HepG2 (cell line): Measurements from ENCODE around the gene GOLGA6C. TPM values are rescaled to one million over a fixed set of nuclear protein-coding genes. Genes with fewer than 3 reads are reported as not detected.
"Not testable (repeated sequence)": the region's sequence is repeated elsewhere in the genome, so short reads cannot be mapped to it uniquely, and the experiment has no call there.

Experiments used
- ATAC-seq: fragments of 200-7000 bp; cut with Tn5 transposase; 3 replicates; pipeline ENCODE4 v1.9.1; 2020; ENCODE audit warnings: mild to moderate bottlenecking, moderate library complexity
- BruUV-seq: library from RNA; stranded (reverse); fragments of 400-500 nt; replicated peaks from 2 replicates; lab custom pipeline; 2021; lab: Mats Ljungman, UMichigan
- CTCF ChIA-PET: fragments of 300-600 bp; formaldehyde crosslinking; extraction: SDS; loops from one replicate; lab custom pipeline; 2021; ENCODE audit warnings: low total read pairs, inconsistent platforms, low intra/inter-chr PET ratio; lab: Yijun Ruan, JAX
- POLR2A ChIA-PET: fragments of 350-600 bp; sonication (Branson Sonifier 250); formaldehyde crosslinking; loops from one replicate; lab custom pipeline; 2020; ENCODE audit warnings: antibody characterized with exemption, inconsistent platforms; lab: Yijun Ruan, JAX
- DNase-seq: peaks from one replicate; pipeline ENCODE4 v3.0.0-alpha.2; 2015; ENCODE audit warnings: low spot score
- FAIRE-seq: peaks from 3 replicates; lab custom pipeline; 2011; peaks lifted over from hg19 to GRCh38; lab: Jason Lieb, UNC
- H2AFZ ChIP-seq: one replicate; pipeline ENCODE4 v1.6.1; 2011; ENCODE audit warnings: low read length, inconsistent platforms
- H3K27ac ChIP-seq: fragments of 300-600 bp; 3 replicates; pipeline ENCODE4 v1.8.0; 2011; ENCODE audit warnings: mixed run types, mild to moderate bottlenecking, mixed read lengths, low read length, inconsistent platforms; ENCODE audit not compliant: insufficient read depth; ENCODE audit errors: extremely low read length
- H3K27me3 ChIP-seq, 2 experiments: fragments of 200-600 bp in 1 of 2; 2 replicates in 1 of 2; 3 replicates in 1 of 2; pipeline versions ENCODE4 v1.6.0 to v1.8.0; 2011; ENCODE audit warnings: low read length in 2 of 2, mild to moderate bottlenecking in 2 of 2, moderate library complexity in 2 of 2, inconsistent platforms in 1 of 2; ENCODE audit not compliant: insufficient read depth in 2 of 2, control insufficient read depth in 1 of 2
- H3K36me3 ChIP-seq, 2 experiments: fragments of 200-600 bp in 1 of 2; replicated peaks in 1 of 2; 2 replicates in 1 of 2; 3 replicates in 1 of 2; pipeline versions ENCODE4 v1.5.1 to v1.8.0; 2011; ENCODE audit warnings: low read length in 2 of 2, inconsistent platforms in 1 of 2; ENCODE audit not compliant: insufficient read depth in 2 of 2, control insufficient read depth in 1 of 2
- H3K4me1 ChIP-seq: 2 replicates; pipeline ENCODE4 v1.5.1; 2012; ENCODE audit warnings: low read length, inconsistent platforms; ENCODE audit not compliant: insufficient read depth
- H3K4me2 ChIP-seq: 2 replicates; pipeline ENCODE4 v1.6.0; 2011; ENCODE audit warnings: low read depth, low read length, inconsistent platforms
- H3K4me3 ChIP-seq, 3 experiments: fragments of 200-600 bp in 1 of 3; sonication (generic), shearing (Covaris generic) in 1 of 3; replicated peaks in 1 of 3; 2 replicates each; pipeline ENCODE4 v1.5.1; 2011 to 2016; ENCODE audit warnings: low read length in 3 of 3, inconsistent platforms in 2 of 3, low read depth in 2 of 3, mild to moderate bottlenecking in 2 of 3, control low read depth in 1 of 3, mixed read lengths in 1 of 3; ENCODE audit not compliant: insufficient read depth in 1 of 3
- H3K79me2 ChIP-seq: one replicate; pipeline ENCODE4 v1.6.1; 2011; ENCODE audit warnings: low read length, inconsistent platforms; ENCODE audit not compliant: insufficient read depth
- H3K9ac ChIP-seq: 2 replicates; pipeline ENCODE4 v1.6.0; 2011; ENCODE audit warnings: mild to moderate bottlenecking, low read depth, low read length, inconsistent platforms; ENCODE audit not compliant: insufficient read depth
- H3K9me3 ChIP-seq: 2 replicates; pipeline ENCODE4 v1.5.1; 2012; ENCODE audit warnings: mild to moderate bottlenecking, low read length
- H4K20me1 ChIP-seq: 2 replicates; pipeline ENCODE4 v1.6.0; 2011; ENCODE audit warnings: inconsistent platforms, mild to moderate bottlenecking, low read length, moderate library complexity; ENCODE audit not compliant: insufficient read depth
- GTF3A ChIP-seq: sonication (generic); formaldehyde crosslinking; conservative IDR thresholded peaks from 2 replicates; pipeline ENCODE4 v1.4.0; 2020; ENCODE audit warnings: mild to moderate bottlenecking, missing genetic modification reagents
- NCOA1 ChIP-seq: sonication (generic); formaldehyde crosslinking; IDR thresholded peaks from 2 replicates; pipeline ENCODE4 v1.9.0; 2021; ENCODE audit warnings: missing genetic modification reagents
- PHF20 ChIP-seq: sonication (generic); formaldehyde crosslinking; IDR thresholded peaks from 2 replicates; pipeline ENCODE4 v1.5.0; 2020; ENCODE audit warnings: mild to moderate bottlenecking, missing genetic modification reagents
- TEAD3 ChIP-seq: optimal IDR thresholded peaks from 2 replicates; pipeline ENCODE3; 2016; ENCODE audit warnings: borderline replicate concordance
- ZFP90 ChIP-seq: sonication (generic); formaldehyde crosslinking; IDR thresholded peaks from 2 replicates; pipeline ENCODE4 v1.8.0; 2022; ENCODE audit warnings: missing genetic modification reagents, mild to moderate bottlenecking, inconsistent platforms, borderline replicate concordance
- ZFX ChIP-seq: sonication (generic); formaldehyde crosslinking; IDR thresholded peaks from 2 replicates; pipeline ENCODE4 v1.4.0; 2020; ENCODE audit warnings: mild to moderate bottlenecking, low read depth, missing genetic modification reagents, moderate library complexity
- ZFY ChIP-seq: sonication (generic); formaldehyde crosslinking; IDR thresholded peaks from 2 replicates; pipeline ENCODE4 v1.4.0; 2020; ENCODE audit warnings: missing genetic modification reagents
- ZMYM2 ChIP-seq: sonication (generic); formaldehyde crosslinking; IDR thresholded peaks from 2 replicates; pipeline ENCODE4 v1.8.0; 2022; ENCODE audit warnings: mild to moderate bottlenecking, missing genetic modification reagents
- ZMYM3 ChIP-seq: sonication (generic); formaldehyde crosslinking; IDR thresholded peaks from 2 replicates; pipeline ENCODE4 v1.5.1; 2020; ENCODE audit warnings: mild to moderate bottlenecking, missing genetic modification reagents
- ZNF121 ChIP-seq: sonication (generic); formaldehyde crosslinking; IDR thresholded peaks from 2 replicates; pipeline ENCODE4 v1.5.0; 2020; ENCODE audit warnings: mild to moderate bottlenecking, missing genetic modification reagents
- ZNF292 ChIP-seq: sonication (generic); formaldehyde crosslinking; IDR thresholded peaks from 2 replicates; pipeline ENCODE4 v1.8.1; 2022; ENCODE audit warnings: mild to moderate bottlenecking, low read depth, missing genetic modification reagents, borderline replicate concordance
- WGBS: methylation state at CpG from one replicate; pipeline ENCODE4 v1.1.6; 2017; ENCODE audit warnings: low lambda C conversion rate; 5-methylcytosine and 5-hydroxymethylcytosine counted together
- in situ Hi-C: cut with HindIII; loops from 2 replicates; pipeline ENCODE4 v1.10.0; 2017; ENCODE audit warnings: low pct_unique_long_range_greater_than_20kb; ENCODE audit not compliant: extremely low pct_ligation_motif_present
- intact Hi-C: fragments of 100-400 bp; cut with micrococcal nuclease; formaldehyde crosslinking; loops from one replicate; pipeline ENCODE4 v1.10.0; 2022; ENCODE audit not compliant: unreplicated experiment
- polyA plus RNA-seq, 8 experiments: library from polyadenylated mRNA; depleted of rRNA in 3 of 8; stranded (reverse) in 7 of 8; unstranded in 1 of 8; fragments of >200 nt; fragmentation: Illumina TruSeq in 4 of 8; extraction: Trizol in 4 of 8; gene quantifications; 2 replicates each; pipeline versions ENCODE4 v1.2.1 to v1.2.3, GENCODE V29; 2011 to 2016; ENCODE audit warnings: low read depth in 4 of 8, missing spikeins in 1 of 8, mixed read lengths in 1 of 8; ENCODE audit not compliant: insufficient read depth in 1 of 8
- total RNA-seq, 5 experiments: library from RNA; depleted of rRNA; stranded (reverse); fragments of >200 nt; fragmentation: Illumina TruSeq; extraction: Trizol; gene quantifications; 2 replicates each; pipeline ENCODE4 v1.2.3, GENCODE V29; 2016; ENCODE audit warnings: low read depth in 1 of 5

The GOLGA6C gene
- total and polyA plus RNA-seq, 2 of the 13 experiments (the other 11 are each of a cell fraction or from before 2014, with no cell fraction given): not detected

- H3K9ac ChIP-seq, ATAC-seq, H3K27ac ChIP-seq, in situ Hi-C loops, H3K79me2 ChIP-seq, intact Hi-C loops, CTCF ChIA-PET, H4K20me1 ChIP-seq, H3K36me3 ChIP-seq, DNase-seq, H3K9me3 ChIP-seq, H2AFZ ChIP-seq, BruUV-seq, FAIRE-seq: not testable (repeated sequence)
- POLR2A ChIA-PET: interaction anchor here (1.5 kb wide), 1 partner anchor 196 kb away, joined by 4 read pairs; the partner anchor contains the start of gene PPCDC
- TF ChIP-seq ZNF292 (CRISPR knock-in tag) (0 out of 2 replicates have a peak, but pooled peaks have one; percentile 14), ZMYM2 (CRISPR knock-in tag) (peak; percentile 41; the same call in 1 of the 2 replicates), ZFX (CRISPR knock-in tag) (peak; percentile 45), ZFP90 (CRISPR knock-in tag) (peak; percentile 96; the same call in 1 of the 2 replicates), ZNF121 (CRISPR knock-in tag) (peak; percentile 99), ZFY (CRISPR knock-in tag) (peak; percentile 51), TEAD3 (CRISPR knock-in tag) (peak; percentile 25), ZMYM3 (CRISPR knock-in tag) (peak; percentile 81)
- Histone ChIP-seq H3K4me2 (peak overlapping the region; percentile 70), H3K4me1 (peaks cover 23% of the 10 kb centered on the region), H3K4me3 (peak overlapping the region in 1 of 3 experiments; percentile 51; a peak in 3 of 6 replicates), H3K27me3 (peaks cover 2 to 20% of the 10 kb centered on the region in 2 experiments; a peak in 4 of 5 replicates)
- WGBS: 0% methylated on average over 4 of the region's 4 CpGs
These were observed 38.6 kb upstream of the GOLGA6C start for GRCh38 chr15:75219507-75219929.

GRCh38 chr15:75223688-75224087, 34.4 kb upstream of the GOLGA6C start:
- no peak for FAIRE-seq

More at GRCh38 chr15:75223688-75224087, 34.4 kb upstream of the GOLGA6C start:
- no peak overlapping the region for H2AFZ ChIP-seq
- H3K27me3 ChIP-seq: peaks cover 2 to 48% of the 10 kb centered on the region in 2 experiments; a peak in 4 of 5 replicates
- intact Hi-C loops (no loop called here), in situ Hi-C loops (no loop called here)
- ChIA-PET POLR2A (no interaction called here), CTCF (no interaction called here)
- H3K9me3 ChIP-seq: no peaks in the 10 kb centered on the region
- H3K4me2 ChIP-seq: no peak overlapping the region
- no peaks in the 10 kb centered on the region for H3K79me2 ChIP-seq
- 46% methylated on average over 1 of the region's 6 CpGs for WGBS
- H3K9ac ChIP-seq: no peak overlapping the region
- DNase-seq: no peak
- BruUV-seq: no TSS peak
- no peaks in the 10 kb centered on the region for H4K20me1 ChIP-seq
- no peak for TF ChIP-seq NCOA1 (CRISPR knock-in tag)
- TF ChIP-seq GTF3A (CRISPR knock-in tag): no peak
- no peak for TF ChIP-seq PHF20 (CRISPR knock-in tag)
- TF ChIP-seq, all 625 proteins: peak for 0
- no peak overlapping the region for H3K4me3 ChIP-seq
- no peak for ATAC-seq
- no peaks in the 10 kb centered on the region for H3K36me3 ChIP-seq
- peaks cover 23% of the 10 kb centered on the region for H3K4me1 ChIP-seq
- no peak overlapping the region for H3K27ac ChIP-seq
